ENCODE results near the gene ARL6IP4.

ARL6IP4 gene

DNA sequence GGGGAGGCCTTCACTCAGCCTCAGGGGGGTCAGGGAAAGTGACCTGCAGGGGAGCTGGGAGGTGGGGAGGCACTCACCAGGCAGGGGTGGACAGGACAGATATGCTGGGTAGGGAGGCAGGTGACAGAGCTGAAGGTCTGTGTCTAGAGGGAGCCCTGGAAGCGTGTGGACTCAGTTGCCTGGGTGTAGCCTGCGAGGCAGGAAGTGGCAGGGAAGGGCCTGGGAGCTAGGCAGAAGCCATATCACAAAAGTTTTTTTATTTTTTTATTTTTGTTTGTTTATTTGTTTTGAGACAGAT lies 39.3 kb downstream of the ARL6IP4 start:
- no peak overlapping the region for H3K9ac ChIP-seq
- H3K27me3 ChIP-seq, result no peaks in the 10 kb centered on the region
- H3K4me3 ChIP-seq, result no peak overlapping the region
- H3K27ac ChIP-seq, result no peak overlapping the region
- H3K9me3 ChIP-seq, result no peaks in the 10 kb centered on the region
- no peak overlapping the region for H3K4me2 ChIP-seq
- peaks cover 17% of the 10 kb centered on the region; the same call in 1 of the 2 replicates for H3K36me3 ChIP-seq
- peaks cover 23% of the 10 kb centered on the region for H3K4me1 ChIP-seq
- peaks cover 67% of the 10 kb centered on the region for H4K20me1 ChIP-seq
- TF ChIP-seq Cebpa-rat (IDR thresholded peaks at IDR 0.05), result no peak

DNA sequence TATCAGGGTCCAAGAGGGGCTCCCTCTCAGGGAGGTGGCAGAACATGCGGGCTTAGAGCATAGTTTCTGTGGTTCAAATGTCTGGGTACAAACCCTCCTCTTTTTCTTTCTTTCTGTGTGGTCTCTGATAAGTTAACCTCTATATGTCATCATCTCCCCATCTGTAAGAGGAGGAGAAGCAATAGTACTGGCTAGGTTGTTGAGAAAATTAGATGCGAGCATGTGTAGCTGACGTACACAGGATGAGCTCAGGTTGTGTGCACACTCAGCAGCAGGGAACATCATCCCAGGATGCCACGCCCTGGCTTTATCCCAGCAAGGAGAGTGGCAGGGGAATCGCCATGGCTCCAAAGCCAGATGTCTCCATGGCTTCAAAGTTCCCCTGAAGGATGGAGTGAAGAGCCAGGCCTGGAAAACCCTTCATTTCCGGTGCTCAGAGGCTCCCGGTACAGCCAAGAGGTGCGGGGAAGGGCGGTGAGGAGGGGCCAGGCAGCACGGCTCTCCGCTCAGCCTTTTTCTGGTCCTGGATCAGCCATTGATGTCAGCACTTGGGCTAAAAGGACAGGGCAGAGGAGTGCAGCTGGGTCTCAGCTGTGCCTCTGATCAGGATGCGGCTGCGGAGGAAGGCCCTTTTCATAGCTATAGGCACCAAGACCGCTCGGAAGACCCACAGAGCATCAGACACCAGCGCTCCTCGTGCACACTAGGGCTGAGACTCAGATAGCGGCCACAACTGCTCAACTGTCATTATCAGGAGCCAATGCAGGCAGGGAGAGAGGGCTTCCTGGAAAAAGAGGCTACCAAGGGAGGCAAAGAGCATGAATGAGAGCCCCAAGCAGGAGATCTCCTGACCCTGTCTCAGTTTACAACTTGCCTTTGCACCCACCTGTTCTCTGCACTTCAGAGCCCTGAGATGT lies 41.5 kb downstream of the ARL6IP4 start:
- TF ChIP-seq Cebpa-rat (IDR thresholded peaks at IDR 0.05), result no peak
- Histone ChIP-seq H3K4me1 (peaks cover 40% of the 10 kb centered on the region), H4K20me1 (peaks cover 71% of the 10 kb centered on the region), H3K9ac (no peak overlapping the region), H3K36me3 (peaks cover 30% of the 10 kb centered on the region; the same call in 1 of the 2 replicates), H3K4me3 (no peak overlapping the region), H3K4me2 (no peak overlapping the region), H3K27ac (no peak overlapping the region), H3K27me3 (no peaks in the 10 kb centered on the region), H3K9me3 (no peaks in the 10 kb centered on the region)

- TF ChIP-seq Cebpa-rat (IDR thresholded peaks at IDR 0.05), result no peak
- Histone ChIP-seq H3K9me3 (no peaks in the 10 kb centered on the region), H3K4me3 (no peak overlapping the region), H3K36me3 (peaks cover 39% of the 10 kb centered on the region; the same call in 1 of the 2 replicates), H3K27me3 (no peaks in the 10 kb centered on the region), H4K20me1 (peaks cover 80% of the 10 kb centered on the region), H3K4me1 (peaks cover 49% of the 10 kb centered on the region), H3K4me2 (peak overlapping the region; percentile 33), H3K27ac (peak overlapping the region; percentile 2; the same call in 1 of the 2 replicates), H3K9ac (no peak overlapping the region)
Measured at GRCh38 chr12:123022846-123023245, 42.4 kb downstream of the ARL6IP4 start.

- no peak for TF ChIP-seq Cebpa-rat (IDR thresholded peaks at IDR 0.05)
- peaks cover 46% of the 10 kb centered on the region; the same call in 1 of the 2 replicates for H3K36me3 ChIP-seq
- no peaks in the 10 kb centered on the region for H3K9me3 ChIP-seq
- no peaks in the 10 kb centered on the region for H3K27me3 ChIP-seq
- peaks cover 80% of the 10 kb centered on the region for H4K20me1 ChIP-seq
- H3K4me2 ChIP-seq, result no peak overlapping the region; the same call in 1 of the 2 replicates
- H3K9ac ChIP-seq, result no peak overlapping the region
- H3K4me3 ChIP-seq, result no peak overlapping the region
- peaks cover 69% of the 10 kb centered on the region for H3K4me1 ChIP-seq
- no peak overlapping the region for H3K27ac ChIP-seq
Measured at GRCh38 chr12:123024819-123025391, 44.4 kb downstream of the ARL6IP4 start.

DNA sequence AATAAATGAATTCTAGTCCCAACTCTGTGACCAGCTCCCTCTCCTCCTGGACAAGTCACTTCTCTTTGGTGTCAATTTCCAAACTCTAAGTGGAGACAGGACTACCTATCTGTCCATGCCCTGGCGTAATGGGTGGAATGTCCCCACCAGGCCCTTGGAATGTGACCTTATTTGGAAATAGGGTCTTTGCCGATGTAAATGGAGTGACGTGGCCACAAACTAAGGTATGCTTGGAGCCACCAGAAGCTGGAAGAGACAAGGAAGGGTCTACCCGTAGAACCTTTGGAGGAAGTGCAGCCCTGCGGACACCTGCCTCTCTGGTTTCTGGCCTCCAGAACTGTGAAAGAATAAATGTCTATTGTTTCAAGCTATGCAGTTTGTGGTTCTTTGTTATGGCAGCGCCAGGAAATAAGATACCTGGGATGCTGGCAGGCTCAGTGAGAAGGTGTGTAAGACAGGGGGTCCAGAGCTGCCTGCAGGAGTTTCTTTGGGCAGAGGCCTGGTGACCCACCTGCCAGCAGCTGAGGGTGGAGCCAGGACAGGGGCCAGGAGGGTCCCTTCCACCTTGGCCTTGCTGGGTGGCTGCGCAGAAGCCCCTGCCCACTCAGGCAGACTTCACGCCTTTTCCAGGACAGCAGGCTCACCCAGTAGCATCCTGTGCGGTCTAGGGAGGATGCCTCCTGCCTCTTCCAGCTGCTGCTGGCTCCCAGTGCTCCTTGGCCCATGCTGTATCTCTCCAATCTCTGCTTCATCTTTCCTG lies 45.8 kb downstream of the ARL6IP4 start:
- Histone ChIP-seq H4K20me1 (peaks cover 74% of the 10 kb centered on the region), H3K9ac (no peak overlapping the region), H3K4me3 (no peak overlapping the region), H3K27ac (no peak overlapping the region), H3K36me3 (peaks cover 52% of the 10 kb centered on the region; the same call in 1 of the 2 replicates), H3K4me1 (peaks cover 75% of the 10 kb centered on the region), H3K27me3 (no peaks in the 10 kb centered on the region), H3K4me2 (no peak overlapping the region), H3K9me3 (no peaks in the 10 kb centered on the region)
- no peak for TF ChIP-seq Cebpa-rat (IDR thresholded peaks at IDR 0.05)

DNA sequence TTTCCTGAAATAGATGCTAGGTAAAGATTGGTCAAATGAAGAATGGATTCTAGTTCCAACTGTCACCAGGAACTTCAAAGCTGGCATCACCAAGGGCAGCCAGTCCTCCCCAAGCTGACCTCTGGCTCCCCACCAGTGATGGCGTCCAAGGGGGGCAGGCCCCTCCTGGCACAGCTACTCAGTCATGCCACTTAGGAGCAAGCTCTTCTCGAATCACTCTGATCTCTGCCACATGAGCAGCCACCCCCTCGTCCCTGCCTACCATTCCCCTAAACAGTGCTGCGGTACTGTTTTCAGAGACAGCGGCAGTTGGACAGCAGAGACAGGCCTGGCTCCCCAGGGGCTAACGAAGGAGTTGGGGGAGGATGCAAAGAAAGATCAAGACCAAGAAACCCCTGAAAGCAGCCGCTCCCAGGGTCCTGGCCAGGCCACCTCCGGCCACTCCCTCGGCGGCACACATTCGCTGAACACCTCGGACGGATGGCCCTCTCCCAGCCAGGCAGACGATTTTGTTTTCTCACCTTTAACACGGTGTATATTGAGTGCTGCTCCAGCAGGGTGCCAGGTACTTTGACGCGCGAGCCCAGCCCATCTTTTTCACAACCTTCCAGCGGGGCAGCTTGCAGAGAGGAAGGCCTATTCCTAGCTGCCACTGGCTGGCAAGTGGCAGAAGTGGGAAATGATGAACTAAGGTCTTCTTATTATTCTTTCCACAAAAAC lies 47.4 kb downstream of the ARL6IP4 start:
- Histone ChIP-seq H3K9ac (peak overlapping the region; percentile 55), H3K27ac (peak overlapping the region; percentile 65), H3K4me1 (peaks cover 72% of the 10 kb centered on the region), H3K9me3 (no peaks in the 10 kb centered on the region), H3K36me3 (peaks cover 57% of the 10 kb centered on the region; the same call in 1 of the 2 replicates), H3K4me3 (peak overlapping the region; percentile 31; the same call in 1 of the 2 replicates), H3K4me2 (peak overlapping the region; percentile 87), H3K27me3 (no peaks in the 10 kb centered on the region), H4K20me1 (peaks cover 61% of the 10 kb centered on the region)
- TF ChIP-seq Cebpa-rat (IDR thresholded peaks at IDR 0.05), result no peak

GRCh38 chr12:123028475-123028874 lies 48.0 kb downstream of the ARL6IP4 start:
- H3K9ac ChIP-seq, result peak overlapping the region; percentile 55
- no peaks in the 10 kb centered on the region for H3K27me3 ChIP-seq
- H3K9me3 ChIP-seq, result no peaks in the 10 kb centered on the region
- H3K27ac ChIP-seq, result peak overlapping the region; percentile 65
- no peak for TF ChIP-seq Cebpa-rat (IDR thresholded peaks at IDR 0.05)
- peaks cover 55% of the 10 kb centered on the region; the same call in 1 of the 2 replicates for H4K20me1 ChIP-seq
- H3K4me2 ChIP-seq, result peak overlapping the region; percentile 87
- H3K36me3 ChIP-seq, result peaks cover 62% of the 10 kb centered on the region; the same call in 1 of the 2 replicates
- peak overlapping the region; percentile 31; the same call in 1 of the 2 replicates for H3K4me3 ChIP-seq
- peaks cover 72% of the 10 kb centered on the region for H3K4me1 ChIP-seq

DNA sequence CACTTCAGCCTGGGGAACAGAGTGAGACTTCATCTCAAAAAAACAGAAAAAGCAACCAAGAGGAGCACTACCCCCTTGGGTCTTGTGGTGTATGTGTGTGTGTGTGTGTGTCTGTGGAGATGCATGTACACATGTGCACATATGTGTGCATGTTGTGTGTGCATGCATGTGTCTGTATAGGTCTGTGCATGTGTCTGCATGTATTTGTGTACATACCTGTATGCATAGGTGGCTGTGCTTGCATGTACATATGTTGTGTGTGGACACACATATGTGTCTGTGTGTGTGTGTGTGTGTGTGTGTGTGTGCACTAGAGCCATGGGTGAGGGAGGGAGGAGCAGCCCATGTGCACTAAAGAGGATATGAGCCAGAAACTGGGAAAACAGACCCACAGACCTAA lies 49.1 kb downstream of the ARL6IP4 start:
- H3K4me1 ChIP-seq, result peaks cover 74% of the 10 kb centered on the region
- H4K20me1 ChIP-seq, result peaks cover 45% of the 10 kb centered on the region; the same call in 1 of the 2 replicates
- no peaks in the 10 kb centered on the region for H3K9me3 ChIP-seq
- no peak overlapping the region for H3K27ac ChIP-seq
- no peaks in the 10 kb centered on the region for H3K27me3 ChIP-seq
- H3K4me3 ChIP-seq, result no peak overlapping the region
- H3K36me3 ChIP-seq, result peaks cover 66% of the 10 kb centered on the region; the same call in 1 of the 2 replicates
- TF ChIP-seq Cebpa-rat (IDR thresholded peaks at IDR 0.05), result no peak
- no peak overlapping the region for H3K9ac ChIP-seq
- peak overlapping the region; percentile 87; the same call in 1 of the 2 replicates for H3K4me2 ChIP-seq

- Histone ChIP-seq H3K27ac (no peak overlapping the region), H3K4me1 (peaks cover 77% of the 10 kb centered on the region), H3K27me3 (no peaks in the 10 kb centered on the region), H3K4me3 (no peak overlapping the region), H3K9me3 (no peaks in the 10 kb centered on the region), H3K9ac (no peak overlapping the region), H3K36me3 (peaks cover 61% of the 10 kb centered on the region; the same call in 1 of the 2 replicates), H3K4me2 (no peak overlapping the region), H4K20me1 (peaks cover 42% of the 10 kb centered on the region; the same call in 1 of the 2 replicates)
- no peak for TF ChIP-seq Cebpa-rat (IDR thresholded peaks at IDR 0.05)
Measured at GRCh38 chr12:123030686-123031085, 50.2 kb downstream of the ARL6IP4 start.

Data from BLaER1 (cell line).